Neural crest cell (in vitro differentiated cells): Measurements from ENCODE around the gene LECT2. TPM values are rescaled to one million over a fixed set of nuclear protein-coding genes. Genes with fewer than 3 reads are reported as not detected.

Experiments
- DNase-seq: peaks from one replicate; pipeline ENCODE4 v3.0.0; 2021; ENCODE audit warnings: low read depth, mixed read lengths, low spot score
- H3K27ac Mint-ChIP-seq: one replicate; pipeline ENCODE4 v1.8.0; 2021; ENCODE audit warnings: mild to moderate bottlenecking, mixed read lengths; ENCODE audit not compliant: unreplicated experiment
- H3K27me3 Mint-ChIP-seq: 2 replicates; pipeline ENCODE4 v1.8.0; 2021; ENCODE audit warnings: low read depth, mild to moderate bottlenecking, mixed read lengths
- H3K36me3 Mint-ChIP-seq: 2 replicates; pipeline ENCODE4 v1.8.0; 2021; ENCODE audit warnings: low read depth, mild to moderate bottlenecking, mixed read lengths
- H3K4me1 Mint-ChIP-seq: 2 replicates; pipeline ENCODE4 v1.8.0; 2021; ENCODE audit warnings: mixed read lengths
- H3K4me3 Mint-ChIP-seq: one replicate; pipeline ENCODE4 v1.8.0; 2021; ENCODE audit warnings: mild to moderate bottlenecking, mixed read lengths
- H3K9me3 Mint-ChIP-seq: 2 replicates; pipeline ENCODE4 v1.8.0; 2021; ENCODE audit warnings: mixed read lengths
- total RNA-seq: library from RNA; stranded (reverse); gene quantifications from 2 replicates; pipeline ENCODE4 v1.2.1, GENCODE V29; 2021
- TF ChIP-seq, protein P1 (sequence below): fragments of 200-600 bp; sonication (generic); conservative IDR thresholded peaks from 2 replicates; pipeline ENCODE4 v1.5.0; 2021; ENCODE audit warnings: antibody characterized with exemption, mild to moderate bottlenecking

The LECT2 gene
- total RNA-seq, 1 donor from 2014 or later: not detected

DNA sequence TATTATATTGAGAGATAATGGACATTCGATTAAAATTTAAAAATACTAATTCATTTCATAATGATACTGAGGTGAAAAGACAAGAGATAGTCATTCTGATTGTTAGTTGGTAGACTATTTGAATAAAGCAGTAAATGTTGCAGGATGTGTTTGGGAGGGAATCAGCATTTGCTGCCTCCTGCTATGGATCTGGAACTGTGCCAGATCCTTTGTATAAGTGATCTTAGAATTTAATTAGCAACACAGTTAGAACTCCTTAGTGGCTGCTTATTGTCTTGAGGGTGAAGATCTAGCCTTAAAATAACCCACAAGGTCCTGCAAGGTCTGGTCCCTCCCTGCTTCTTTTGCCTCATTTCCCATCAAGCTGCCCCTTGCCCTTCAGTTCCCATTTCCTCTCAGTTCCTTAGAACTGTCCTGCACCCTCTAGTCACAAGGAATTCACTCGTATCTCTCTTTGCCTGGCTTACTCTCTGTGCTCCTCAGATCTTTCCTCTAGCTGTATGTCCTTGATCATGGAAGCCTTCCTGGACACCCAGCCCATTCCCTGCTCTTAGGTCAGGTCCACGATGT, 12.5 kb downstream of the LECT2 start:
- Mint-ChIP-seq H3K27ac (no peak overlapping the region), H3K4me3 (no peak overlapping the region), H3K36me3 (no peaks in the 10 kb centered on the region), H3K4me1 (no peaks in the 10 kb centered on the region), H3K9me3 (no peaks in the 10 kb centered on the region), H3K27me3 (peaks cover 55% of the 10 kb centered on the region)
- DNase-seq: no peak
- TF ChIP-seq, protein P1, sequence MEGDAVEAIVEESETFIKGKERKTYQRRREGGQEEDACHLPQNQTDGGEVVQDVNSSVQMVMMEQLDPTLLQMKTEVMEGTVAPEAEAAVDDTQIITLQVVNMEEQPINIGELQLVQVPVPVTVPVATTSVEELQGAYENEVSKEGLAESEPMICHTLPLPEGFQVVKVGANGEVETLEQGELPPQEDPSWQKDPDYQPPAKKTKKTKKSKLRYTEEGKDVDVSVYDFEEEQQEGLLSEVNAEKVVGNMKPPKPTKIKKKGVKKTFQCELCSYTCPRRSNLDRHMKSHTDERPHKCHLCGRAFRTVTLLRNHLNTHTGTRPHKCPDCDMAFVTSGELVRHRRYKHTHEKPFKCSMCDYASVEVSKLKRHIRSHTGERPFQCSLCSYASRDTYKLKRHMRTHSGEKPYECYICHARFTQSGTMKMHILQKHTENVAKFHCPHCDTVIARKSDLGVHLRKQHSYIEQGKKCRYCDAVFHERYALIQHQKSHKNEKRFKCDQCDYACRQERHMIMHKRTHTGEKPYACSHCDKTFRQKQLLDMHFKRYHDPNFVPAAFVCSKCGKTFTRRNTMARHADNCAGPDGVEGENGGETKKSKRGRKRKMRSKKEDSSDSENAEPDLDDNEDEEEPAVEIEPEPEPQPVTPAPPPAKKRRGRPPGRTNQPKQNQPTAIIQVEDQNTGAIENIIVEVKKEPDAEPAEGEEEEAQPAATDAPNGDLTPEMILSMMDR: no peak

DNA sequence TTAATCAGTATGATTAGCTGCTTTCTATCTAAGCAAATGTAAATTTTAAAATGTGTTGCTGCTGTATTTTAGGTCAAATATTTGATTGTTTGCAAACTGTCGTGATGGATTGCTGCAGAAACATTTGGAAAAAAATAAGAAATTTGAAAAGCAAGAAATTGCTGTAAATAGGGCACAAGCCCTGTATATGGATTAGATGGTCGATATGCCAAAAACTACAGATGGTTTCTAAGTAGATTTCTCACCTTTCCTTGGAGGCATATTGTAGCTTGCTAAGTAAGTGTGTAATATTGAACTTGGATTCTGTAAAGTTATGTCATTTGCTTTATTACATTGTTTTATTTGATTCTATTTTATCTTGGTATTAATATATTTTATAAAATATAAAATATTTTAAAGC, 13.1 kb downstream of the LECT2 start:
- Mint-ChIP-seq H3K4me3 (no peak overlapping the region), H3K4me1 (no peaks in the 10 kb centered on the region), H3K9me3 (no peaks in the 10 kb centered on the region), H3K27me3 (peaks cover 61% of the 10 kb centered on the region), H3K36me3 (no peaks in the 10 kb centered on the region), H3K27ac (no peak overlapping the region)
- DNase-seq: no peak
- TF ChIP-seq, protein P1: no peak

DNA sequence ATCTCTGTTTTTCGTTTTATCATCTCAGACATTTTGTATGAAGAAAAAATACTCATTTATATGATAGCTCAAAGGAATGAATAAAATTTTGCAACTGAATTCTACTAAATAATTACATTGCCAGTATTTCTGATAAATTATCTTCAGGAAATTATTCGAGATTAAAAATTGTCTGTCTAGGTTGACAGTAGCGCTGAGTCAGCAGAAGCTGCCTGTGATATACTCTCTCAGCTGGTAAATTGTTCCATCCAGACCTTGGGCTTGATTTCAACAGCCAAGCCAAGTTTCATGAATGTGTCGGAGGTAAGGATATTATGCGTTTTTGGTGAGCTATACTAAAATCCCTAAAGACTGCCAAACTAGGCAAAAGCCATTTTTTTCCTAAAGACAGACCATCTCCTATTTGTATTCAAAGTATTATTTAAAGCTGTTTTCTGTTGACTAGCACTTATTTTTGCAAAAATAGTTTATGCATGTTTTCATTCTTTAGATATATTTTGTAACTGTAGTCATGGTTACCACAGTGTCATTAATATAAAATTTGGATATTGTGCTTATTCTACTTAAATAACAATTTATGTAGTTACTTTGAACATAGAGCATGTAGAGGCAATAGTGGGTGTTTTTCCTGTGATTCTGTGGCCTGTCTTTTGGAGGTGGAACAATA, 17.4 kb downstream of the LECT2 start:
- Mint-ChIP-seq H3K9me3 (no peaks in the 10 kb centered on the region), H3K27me3 (peaks cover 78% of the 10 kb centered on the region), H3K36me3 (no peaks in the 10 kb centered on the region), H3K4me1 (no peaks in the 10 kb centered on the region), H3K27ac (no peak overlapping the region), H3K4me3 (no peak overlapping the region)
- no peak for DNase-seq
- TF ChIP-seq, protein P1: no peak

DNA sequence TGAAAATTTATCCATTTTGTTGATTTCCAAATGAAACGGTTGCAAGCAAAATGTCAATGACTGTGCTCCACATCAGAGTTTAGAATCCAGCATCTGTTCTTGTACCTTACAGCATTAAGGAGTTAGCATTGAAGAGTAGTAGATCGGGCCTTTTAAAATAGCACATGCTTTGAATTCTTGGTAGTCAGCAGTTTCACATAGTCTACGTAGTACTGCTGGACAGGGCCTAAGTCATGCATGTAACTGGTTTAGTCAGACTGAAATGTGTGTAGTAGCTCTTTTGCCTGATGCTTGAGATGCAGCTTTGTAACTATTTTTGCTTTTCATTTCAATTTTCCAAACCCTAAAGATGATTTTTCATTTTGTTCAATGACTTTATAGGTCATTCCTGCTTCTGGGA, 19.8 kb downstream of the LECT2 start:
- H3K9me3 Mint-ChIP-seq: no peaks in the 10 kb centered on the region
- no peaks in the 10 kb centered on the region for H3K36me3 Mint-ChIP-seq
- TF ChIP-seq, protein P1: no peak
- no peak overlapping the region for H3K27ac Mint-ChIP-seq
- no peak for DNase-seq
- no peaks in the 10 kb centered on the region for H3K4me1 Mint-ChIP-seq
- H3K27me3 Mint-ChIP-seq: peaks cover 87% of the 10 kb centered on the region
- no peak overlapping the region for H3K4me3 Mint-ChIP-seq

DNA sequence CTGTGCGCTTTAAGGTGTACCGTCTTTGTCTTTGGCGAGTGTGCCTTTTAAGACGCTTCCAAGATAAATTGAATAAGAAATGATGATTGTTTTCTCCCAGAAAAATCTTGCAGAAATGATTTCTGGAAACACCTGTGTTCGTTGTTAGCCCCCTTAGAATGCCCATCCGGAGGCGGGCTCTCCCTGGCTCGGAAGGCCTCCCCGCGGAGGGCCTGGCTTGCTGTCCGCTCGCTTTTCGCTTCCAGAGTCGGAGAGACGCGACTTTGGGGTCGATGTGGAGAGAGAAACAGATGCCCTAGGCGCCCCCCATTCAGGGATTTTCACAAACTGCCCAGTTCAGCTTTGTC, 23.9 kb downstream of the LECT2 start:
- no peak overlapping the region for H3K27ac Mint-ChIP-seq
- no peak for DNase-seq
- peaks cover 4% of the 10 kb centered on the region for H3K9me3 Mint-ChIP-seq
- no peaks in the 10 kb centered on the region for H3K4me1 Mint-ChIP-seq
- H3K4me3 Mint-ChIP-seq: no peak overlapping the region
- TF ChIP-seq, protein P1: no peak
- peaks cover 3% of the 10 kb centered on the region for H3K36me3 Mint-ChIP-seq
- peaks cover 93% of the 10 kb centered on the region for H3K27me3 Mint-ChIP-seq
